Measurements from ENCODE around the gene FIBP. TPM values are rescaled to one million over a fixed set of nuclear protein-coding genes. Genes with fewer than 3 reads are reported as not detected.

The FIBP gene
- total RNA-seq, 1 experiment from 2014 or later, result 80.8 TPM

- ChIA-PET CTCF (no interaction called here), POLR2A (interaction anchor here (0.7 to 6.2 kb wide), 4 partner anchors 33 to 144 kb away, joined by 3 to 181 read pairs (median 4); partner anchors contain the start of genes CCDC85B, FIBP and KAT5)
- Mint-ChIP-seq H3K36me3 (ENCODE audit: insufficient read depth, unreplicated experiment) (peaks cover 56% of the 10 kb centered on the region), H3K4me3 (ENCODE audit: unreplicated experiment) (peak overlapping the region; percentile 83), H3K27me3 (ENCODE audit: insufficient read depth, unreplicated experiment) (no peaks in the 10 kb centered on the region), H3K4me1 (ENCODE audit: insufficient read depth, unreplicated experiment) (peaks cover 24% of the 10 kb centered on the region), H3K9me3 (ENCODE audit: unreplicated experiment) (no peaks in the 10 kb centered on the region), H3K27ac (ENCODE audit: low read depth, unreplicated experiment) (peak overlapping the region; percentile 94)
- DNase-seq (ENCODE audit: unreplicated experiment), result no peak
- intact Hi-C loops (cut with micrococcal nuclease), result no loop called here
- no TSS peak for BruUV-seq (replicated peaks)
- TF ChIP-seq CTCF (IDR thresholded peaks at IDR 0.05; ENCODE audit: unreplicated experiment), result no peak
Measured at GRCh38 chr11:65855927-65856363, 32.3 kb downstream of the FIBP start.

- intact Hi-C loops (cut with micrococcal nuclease), result no loop called here
- H3K27ac Mint-ChIP-seq (ENCODE audit: low read depth, unreplicated experiment), result peak overlapping the region; percentile 71
- H3K27me3 Mint-ChIP-seq (ENCODE audit: insufficient read depth, unreplicated experiment), result no peaks in the 10 kb centered on the region
- H3K4me1 Mint-ChIP-seq (ENCODE audit: insufficient read depth, unreplicated experiment), result peaks cover 22% of the 10 kb centered on the region
- CTCF ChIA-PET, result interaction anchor here (0.6 kb wide), 1 partner anchor 38 kb away, joined by 4 read pairs; no protein-coding TSS in a partner anchor
- no peaks in the 10 kb centered on the region for H3K9me3 Mint-ChIP-seq (ENCODE audit: unreplicated experiment)
- H3K4me3 Mint-ChIP-seq (ENCODE audit: unreplicated experiment), result peak overlapping the region; percentile 83
- peaks cover 56% of the 10 kb centered on the region for H3K36me3 Mint-ChIP-seq (ENCODE audit: insufficient read depth, unreplicated experiment)
- POLR2A ChIA-PET, result interaction anchor here (0.7 kb wide), 1 partner anchor 35 kb away, joined by 4 read pairs; the partner anchor contains the start of gene CCDC85B
- TF ChIP-seq CTCF (IDR thresholded peaks at IDR 0.05; ENCODE audit: unreplicated experiment), result no peak
- no peak for DNase-seq (ENCODE audit: unreplicated experiment)
- BruUV-seq (replicated peaks), result TSS peak; percentile 63
Measured at GRCh38 chr11:65854852-65855837, 33.1 kb downstream of the FIBP start.

- no peak for TF ChIP-seq CTCF (IDR thresholded peaks at IDR 0.05; ENCODE audit: unreplicated experiment)
- H3K36me3 Mint-ChIP-seq (ENCODE audit: insufficient read depth, unreplicated experiment), result peaks cover 56% of the 10 kb centered on the region
- no peak for DNase-seq (ENCODE audit: unreplicated experiment)
- ChIA-PET CTCF (interaction anchor here (0.8 kb wide), 1 partner anchor 32 kb away, joined by 3 read pairs; no protein-coding TSS in a partner anchor), POLR2A (interaction anchor here (0.6 to 1.1 kb wide), 2 partner anchors 34 to 939 kb away, joined by 3 to 4 read pairs; partner anchors contain the start of gene FIBP)
- no peaks in the 10 kb centered on the region for H3K9me3 Mint-ChIP-seq (ENCODE audit: unreplicated experiment)
- H3K27ac Mint-ChIP-seq (ENCODE audit: low read depth, unreplicated experiment), result no peak overlapping the region
- H3K4me1 Mint-ChIP-seq (ENCODE audit: insufficient read depth, unreplicated experiment), result peaks cover 16% of the 10 kb centered on the region
- no peak overlapping the region for H3K4me3 Mint-ChIP-seq (ENCODE audit: unreplicated experiment)
- intact Hi-C loops (cut with micrococcal nuclease), result no loop called here
- no TSS peak for BruUV-seq (replicated peaks)
- H3K27me3 Mint-ChIP-seq (ENCODE audit: insufficient read depth, unreplicated experiment), result no peaks in the 10 kb centered on the region
Measured at GRCh38 chr11:65854161-65854592, 34.1 kb downstream of the FIBP start.

Data from MCF 10A (cell line).